K562 (cell line): Measurements from ENCODE around the gene KLK7.

Experiments
- NUFIP1 ChIP-seq: fragments of 450-650 bp; IDR thresholded peaks from 2 replicates; pipeline ENCODE4 v1.6.1; 2018; ENCODE audit not compliant: partially characterized antibody
- TF ChIP-seq, protein P1 (sequence below), 2 experiments: fragments of 450-650 bp in 1 of 2; sonication (generic) in 1 of 2; formaldehyde crosslinking; conservative IDR thresholded peaks; 2 replicates each; pipeline versions ENCODE4 v1.4.0 to v1.8.1; 2020 to 2022; ENCODE audit warnings: mild to moderate bottlenecking in 1 of 2, missing genetic modification reagents in 1 of 2
- TF ChIP-seq, protein P2 (sequence below), 3 experiments: IDR thresholded peaks in 2 of 3; conservative IDR thresholded peaks in 1 of 3; 2 replicates each; pipeline ENCODE4 v1.5.1; 2011 to 2012; ENCODE audit warnings: low read length in 3 of 3, mild to moderate bottlenecking in 3 of 3, control low read depth in 2 of 3, improper control_type of control experiment in 1 of 3, inconsistent platforms in 1 of 3, low read depth in 1 of 3, mixed read lengths in 1 of 3, moderate library complexity in 1 of 3; ENCODE audit not compliant: insufficient read depth in 2 of 3

DNA sequence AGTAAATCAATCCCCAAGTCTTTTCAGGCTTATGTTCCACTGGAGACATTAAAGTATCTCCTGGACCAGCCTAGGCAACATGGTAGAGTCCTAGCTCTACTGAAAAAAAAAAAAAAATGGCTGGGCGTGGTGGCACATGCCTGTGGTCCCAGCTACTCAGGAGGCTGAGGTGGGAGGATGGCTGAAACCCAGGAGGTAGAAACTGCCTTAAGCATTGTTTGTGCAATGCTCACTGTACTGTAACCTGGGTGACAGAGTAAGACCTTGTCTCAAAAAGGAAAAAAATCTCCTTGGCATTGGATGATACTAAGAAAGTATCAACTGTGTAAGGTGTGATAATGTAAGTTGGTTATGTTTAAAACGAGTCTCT is 8.9 kb upstream of the KLK7 start:
- TF ChIP-seq NUFIP1, result no peak
- TF ChIP-seq, protein P1, sequence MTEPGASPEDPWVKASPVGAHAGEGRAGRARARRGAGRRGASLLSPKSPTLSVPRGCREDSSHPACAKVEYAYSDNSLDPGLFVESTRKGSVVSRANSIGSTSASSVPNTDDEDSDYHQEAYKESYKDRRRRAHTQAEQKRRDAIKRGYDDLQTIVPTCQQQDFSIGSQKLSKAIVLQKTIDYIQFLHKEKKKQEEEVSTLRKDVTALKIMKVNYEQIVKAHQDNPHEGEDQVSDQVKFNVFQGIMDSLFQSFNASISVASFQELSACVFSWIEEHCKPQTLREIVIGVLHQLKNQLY (CRISPR knock-in tag; conservative IDR thresholded peaks at IDR 0.05), result no peak
- TF ChIP-seq, protein P2, sequence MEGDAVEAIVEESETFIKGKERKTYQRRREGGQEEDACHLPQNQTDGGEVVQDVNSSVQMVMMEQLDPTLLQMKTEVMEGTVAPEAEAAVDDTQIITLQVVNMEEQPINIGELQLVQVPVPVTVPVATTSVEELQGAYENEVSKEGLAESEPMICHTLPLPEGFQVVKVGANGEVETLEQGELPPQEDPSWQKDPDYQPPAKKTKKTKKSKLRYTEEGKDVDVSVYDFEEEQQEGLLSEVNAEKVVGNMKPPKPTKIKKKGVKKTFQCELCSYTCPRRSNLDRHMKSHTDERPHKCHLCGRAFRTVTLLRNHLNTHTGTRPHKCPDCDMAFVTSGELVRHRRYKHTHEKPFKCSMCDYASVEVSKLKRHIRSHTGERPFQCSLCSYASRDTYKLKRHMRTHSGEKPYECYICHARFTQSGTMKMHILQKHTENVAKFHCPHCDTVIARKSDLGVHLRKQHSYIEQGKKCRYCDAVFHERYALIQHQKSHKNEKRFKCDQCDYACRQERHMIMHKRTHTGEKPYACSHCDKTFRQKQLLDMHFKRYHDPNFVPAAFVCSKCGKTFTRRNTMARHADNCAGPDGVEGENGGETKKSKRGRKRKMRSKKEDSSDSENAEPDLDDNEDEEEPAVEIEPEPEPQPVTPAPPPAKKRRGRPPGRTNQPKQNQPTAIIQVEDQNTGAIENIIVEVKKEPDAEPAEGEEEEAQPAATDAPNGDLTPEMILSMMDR (IDR thresholded peaks at IDR 0.05 in 2 of 3, conservative IDR thresholded peaks at IDR 0.05 in 1 of 3; ENCODE audit: insufficient read depth in 2 of 3, low read depth in 1 of 3, low read length in 3 of 3), result no peak
